Measurements from ENCODE around the gene PEX14. TPM values are rescaled to one million over a fixed set of nuclear protein-coding genes. Genes with fewer than 3 reads are reported as not detected.

PEX14 gene
- total and polyA plus RNA-seq, 2 donors (not counting 3 experiments of a cell fraction or from before 2014, with no cell fraction given) = 19.5 to 26.5 TPM

GRCh38 chr1:10537082-10537766 is 62.5 kb downstream of the PEX14 start:
- POLR2A ChIA-PET = no interaction called here

More at GRCh38 chr1:10537082-10537766, 62.5 kb downstream of the PEX14 start:
- Histone ChIP-seq H3K79me2 (ENCODE audit: control insufficient read depth, insufficient read depth, low read length) (peaks cover 2% of the 10 kb centered on the region), H3K36me3 (ENCODE audit: control insufficient read depth in 2 of 2, extremely low read depth in 1 of 2, insufficient read depth in 2 of 2, low read length in 2 of 2) (peaks cover 0 to 4% of the 10 kb centered on the region in 2 experiments), H3K9me1 (replicated peaks; ENCODE audit: control insufficient read depth, extremely low read depth, insufficient read depth, low read length) (no peaks in the 10 kb centered on the region), H3K27ac (ENCODE audit: insufficient read depth, low read depth, low read length) (no peak overlapping the region), H3K9me3 (replicated peaks; ENCODE audit: control insufficient read depth, insufficient read depth, low read length) (no peaks in the 10 kb centered on the region), H4K20me1 (replicated peaks; ENCODE audit: control insufficient read depth, extremely low read depth, insufficient read depth, low read length) (no peaks in the 10 kb centered on the region), H3K4me1 (ENCODE audit: control insufficient read depth, extremely low read depth, insufficient read depth, low read length) (peaks cover 12% of the 10 kb centered on the region), H3K9ac (replicated peaks; ENCODE audit: extremely low read depth, insufficient read depth, low read length) (no peak overlapping the region), H2AFZ (ENCODE audit: low read depth, low read length) (no peak overlapping the region), H3K4me2 (ENCODE audit: insufficient read depth, low read length) (no peak overlapping the region), H3K4me3 (replicated peaks in 1 of 3; ENCODE audit: insufficient read depth in 1 of 3, low read depth in 1 of 3, low read length in 3 of 3) (no peak overlapping the region), H3K27me3 (ENCODE audit: control insufficient read depth in 2 of 2, insufficient read depth in 2 of 2, low read length in 2 of 2) (no peaks in the 10 kb centered on the region)
- CTCF ChIA-PET = interaction anchor here (0.7 to 1.3 kb wide), 3 partner anchors 9 to 30 kb away, joined by 3 to 5 read pairs (median 4); no protein-coding TSS in a partner anchor
- DNase-seq (ENCODE audit: low read depth, low spot score) (no peak), FAIRE-seq (no peak)
- BruUV-seq (replicated peaks) = no TSS peak
- dilution Hi-C loops (cut with MboI; ENCODE audit: extremely low pct_ligation_motif_present, low sequenced_read_pairs) (no loop called here), intact Hi-C loops (cut with micrococcal nuclease) (no loop called here)
- TF ChIP-seq JUN (IDR thresholded peaks at IDR 0.05; ENCODE audit: borderline replicate concordance, insufficient read depth, insufficient read length, low read depth) (no peak), FOS (IDR thresholded peaks at IDR 0.05; ENCODE audit: borderline replicate concordance, insufficient read depth, low read length) (no peak), POLR2A (IDR thresholded peaks at IDR 0.05; ENCODE audit: low read depth, low read length) (no peak), GATA2 (IDR thresholded peaks at IDR 0.05; ENCODE audit: insufficient read depth, insufficient read length, low read depth, low read length) (no peak), POLR2AphosphoS5 (IDR thresholded peaks at IDR 0.05; ENCODE audit: insufficient read depth, low read depth, low read length) (no peak), MYC (IDR thresholded peaks at IDR 0.05; ENCODE audit: low read depth, low read length) (no peak), CTCF (IDR thresholded peaks at IDR 0.05; ENCODE audit: extremely low read depth in 1 of 2, insufficient read depth in 1 of 2, low read depth in 1 of 2, low read length in 2 of 2) (no peak), EZH2 (IDR thresholded peaks at IDR 0.05; ENCODE audit: borderline replicate concordance, low read depth, low read length, severe bottlenecking) (no peak), MAX (IDR thresholded peaks at IDR 0.05; ENCODE audit: insufficient read depth, insufficient read length) (no peak)

Measured in endothelial cell of umbilical vein (primary cell).